ENCODE results near the gene CHST9.

The CHST9 gene

DNA sequence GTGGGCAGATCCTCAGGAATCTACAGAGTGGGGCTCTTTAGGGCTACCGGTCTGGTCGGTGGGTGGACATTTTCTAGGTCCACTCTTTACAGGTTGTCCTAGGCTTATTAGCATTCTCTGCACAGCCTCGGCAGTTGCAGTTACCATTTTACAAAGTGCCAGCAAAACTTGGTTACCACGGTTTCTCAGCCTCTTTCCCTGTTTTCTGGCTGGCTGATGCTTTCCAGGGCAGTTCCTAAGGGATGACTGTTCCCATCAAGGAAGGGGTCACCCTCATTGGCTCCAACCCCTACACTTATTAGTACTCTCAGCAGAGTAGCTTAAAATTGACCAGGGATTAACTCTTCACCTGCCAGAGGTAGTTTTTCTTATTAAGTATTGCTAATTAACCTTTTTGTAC is 317.6 kb downstream of the CHST9 start:
- no peak for DNase-seq (ENCODE audit: low read depth in 1 of 2, low spot score in 1 of 2)

DNA sequence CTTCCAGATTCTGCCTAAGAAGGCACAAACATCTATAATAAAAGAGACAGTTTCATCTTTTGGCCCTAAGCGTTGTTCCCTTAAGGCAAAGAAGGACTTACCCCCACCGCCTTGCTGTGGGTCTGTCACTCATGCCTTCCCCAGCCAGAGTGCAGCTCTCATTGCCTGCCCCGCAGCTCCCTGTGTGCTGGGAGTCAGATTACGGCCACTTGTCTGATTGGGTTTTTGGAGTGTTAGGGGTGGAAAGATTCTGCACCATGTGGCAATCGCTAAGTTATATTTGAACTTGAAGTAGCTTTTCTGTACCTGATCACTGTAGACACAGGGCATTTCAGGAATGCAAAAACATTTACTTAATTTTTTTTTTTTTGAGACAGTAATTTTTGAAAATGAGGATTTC is 319.6 kb downstream of the CHST9 start, which contains the start of gene AQP4:
TSS of gene AQP4 (minus strand) at position 151 of the 400 bp plus-strand sequence. CDS start at position 133, 18 bp downstream.
- DNase-seq (ENCODE audit: low read depth in 1 of 2, low spot score in 1 of 2), result no peak

DNA sequence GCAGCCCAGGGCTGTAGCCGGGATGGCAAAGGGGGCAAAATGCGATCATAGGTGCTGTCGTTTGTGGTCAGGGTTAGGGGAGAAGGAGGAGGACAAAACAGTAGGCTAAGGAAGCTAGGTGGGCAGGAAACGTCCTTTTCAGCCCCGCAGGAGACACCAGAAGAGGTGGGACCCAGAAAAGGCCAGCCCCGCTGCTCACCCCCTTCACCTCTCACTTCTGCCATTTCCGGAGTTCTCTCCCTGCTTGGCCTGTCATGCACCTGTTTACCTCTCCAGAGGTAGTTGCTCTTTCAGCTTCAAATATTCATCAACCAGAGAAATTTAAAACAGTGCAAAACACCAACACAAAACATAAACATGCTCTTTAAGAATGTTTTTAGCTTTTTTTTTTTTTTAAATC is 320.4 kb downstream of the CHST9 start:
- no peak for DNase-seq (ENCODE audit: low read depth in 1 of 2, low spot score in 1 of 2)

DNA sequence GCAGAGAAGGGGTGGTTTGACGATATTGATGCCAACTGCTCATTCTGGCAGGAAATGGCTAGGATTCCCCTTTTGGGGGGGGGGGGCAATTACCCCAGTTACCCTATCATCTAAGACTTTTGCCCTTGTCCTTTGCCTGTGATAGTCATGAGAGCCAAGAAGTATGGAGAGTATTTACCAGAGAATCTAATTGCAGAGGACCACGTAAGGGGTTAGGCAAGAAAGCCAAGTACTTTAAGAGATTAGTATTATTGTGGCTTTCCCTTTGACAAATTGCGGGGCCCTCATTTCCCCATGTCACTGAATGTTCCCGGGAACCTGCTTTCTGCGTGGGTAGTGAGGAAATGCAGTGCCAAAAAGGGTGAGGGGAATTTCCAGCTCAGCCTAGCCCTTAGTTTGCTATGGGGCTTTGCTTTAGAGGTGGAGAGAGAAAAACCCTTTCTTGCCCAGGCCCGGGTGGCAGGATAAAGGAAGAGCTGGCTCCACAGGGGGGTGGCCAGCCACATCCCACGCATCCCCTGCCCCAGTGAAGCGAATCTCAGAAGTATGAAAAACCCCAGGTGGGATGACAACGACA is 321.1 kb downstream of the CHST9 start:
- no peak for DNase-seq (ENCODE audit: low read depth in 1 of 2, low spot score in 1 of 2)

DNA sequence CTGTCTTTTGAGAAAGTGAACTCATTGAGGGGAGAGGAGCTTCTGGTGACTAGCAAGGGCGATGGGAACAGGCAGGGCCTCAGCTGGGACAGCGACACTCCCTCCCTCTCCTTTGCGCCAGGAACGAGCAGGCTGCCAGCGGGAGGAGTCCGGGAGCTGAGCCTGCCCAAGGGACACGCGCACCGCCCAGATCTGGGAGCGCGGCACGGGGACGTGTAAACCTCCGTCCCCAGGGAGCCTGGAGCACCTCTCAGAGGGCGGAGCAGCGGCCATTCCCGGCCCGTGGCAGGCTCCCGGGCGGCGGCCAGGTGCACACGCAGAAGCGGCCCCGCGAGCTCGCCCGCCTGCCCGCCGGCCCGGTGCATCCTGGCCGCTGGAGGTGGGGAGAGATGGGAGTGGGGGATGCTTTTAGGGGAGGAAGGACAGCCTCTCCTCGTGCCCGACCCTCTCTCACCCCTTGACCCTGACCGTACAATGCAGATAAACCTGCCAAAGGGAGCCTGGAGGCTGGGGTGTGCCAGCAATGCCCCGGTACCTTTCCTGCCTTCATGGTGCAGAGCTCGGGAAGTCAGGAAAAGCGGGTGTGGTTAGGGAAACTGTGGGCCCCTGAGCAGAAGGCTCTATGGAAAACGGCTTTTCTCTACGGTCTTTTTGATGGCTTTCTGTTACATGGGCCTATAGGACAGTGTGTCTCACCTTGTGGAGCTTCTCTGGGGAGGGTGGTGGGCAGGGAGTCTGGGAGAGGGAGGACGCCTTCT is 321.8 kb downstream of the CHST9 start:
- no peak for DNase-seq (ENCODE audit: low read depth in 1 of 2, low spot score in 1 of 2)

DNA sequence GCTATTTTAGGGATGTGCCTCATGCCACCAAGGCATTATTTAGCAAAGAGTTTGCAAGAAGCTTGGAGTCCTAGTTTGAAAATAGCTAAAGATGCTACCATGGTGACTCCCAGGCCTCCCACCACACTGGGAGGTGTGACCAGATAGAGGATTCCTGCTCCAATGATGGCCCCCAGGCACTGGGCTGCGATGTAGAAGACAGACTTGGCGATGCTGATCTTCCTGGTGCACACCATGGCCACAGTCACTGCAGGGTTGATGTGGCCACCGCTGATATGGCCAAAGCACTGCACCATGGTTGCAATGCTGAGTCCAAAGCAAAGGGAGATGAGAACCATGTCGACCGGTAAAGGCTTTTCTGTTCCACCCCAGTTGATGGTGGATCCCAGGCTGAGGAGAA is 323.0 kb downstream of the CHST9 start:
- DNase-seq (ENCODE audit: low read depth in 1 of 2, low spot score in 1 of 2), result no peak

All from activated CD4-positive, alpha-beta T cell treated with anti-CD3 and anti-CD28 coated beads, Interleukin-2, amount 50 U/mL, for 24 hours (primary cell).